Activated naive CD4-positive, alpha-beta T cell treated with anti-CD3 and anti-CD28 coated beads, Interleukin-2, amount 10 ng/mL, durations not matched to agents 7 days and 5 days (primary cell): ENCODE results near the gene WWOX.

ENCODE experiments used
- CTCF ChIA-PET: fragments of 350-600 bp; sonication (Branson Sonifier 250); formaldehyde crosslinking; loops from one replicate; lab custom pipeline; 2021; ENCODE audit warnings: antibody characterized with exemption; lab: Charles Lee
- DNase-seq: peaks from one replicate; pipeline ENCODE4 v3.0.0-alpha.2; 2020
- H3K27ac Mint-ChIP-seq: one replicate; pipeline ENCODE4 v1.8.0; 2021; ENCODE audit warnings: mild to moderate bottlenecking, moderate library complexity, mixed read lengths
- H3K27me3 Mint-ChIP-seq: one replicate; pipeline ENCODE4 v1.8.0; 2021; ENCODE audit warnings: mild to moderate bottlenecking, mixed read lengths
- H3K36me3 Mint-ChIP-seq: one replicate; pipeline ENCODE4 v1.8.0; 2021; ENCODE audit warnings: mixed read lengths
- H3K4me1 Mint-ChIP-seq: one replicate; pipeline ENCODE4 v1.8.0; 2021; ENCODE audit warnings: mixed read lengths
- H3K4me3 Mint-ChIP-seq: one replicate; pipeline ENCODE4 v1.8.0; 2021; ENCODE audit warnings: mild to moderate bottlenecking, moderate library complexity, mixed read lengths
- H3K9me3 Mint-ChIP-seq: one replicate; pipeline ENCODE4 v1.8.0; 2021; ENCODE audit warnings: mixed read lengths

Gene WWOX

GRCh38 chr16:78283548-78284251, 184.2 kb downstream of the WWOX start:
- Mint-ChIP-seq H3K9me3 (no peaks in the 10 kb centered on the region), H3K4me3 (no peak overlapping the region), H3K36me3 (no peaks in the 10 kb centered on the region), H3K27ac (no peak overlapping the region), H3K27me3 (no peaks in the 10 kb centered on the region), H3K4me1 (no peaks in the 10 kb centered on the region)
- no peak for DNase-seq
- CTCF ChIA-PET, result no interaction called here

GRCh38 chr16:78284326-78284725, 184.9 kb downstream of the WWOX start:
- Mint-ChIP-seq H3K9me3 (no peaks in the 10 kb centered on the region), H3K4me3 (no peak overlapping the region), H3K27ac (no peak overlapping the region), H3K27me3 (no peaks in the 10 kb centered on the region), H3K36me3 (no peaks in the 10 kb centered on the region), H3K4me1 (no peaks in the 10 kb centered on the region)
- CTCF ChIA-PET, result no interaction called here
- no peak for DNase-seq

GRCh38 chr16:78284957-78285434, 185.5 kb downstream of the WWOX start:
- Mint-ChIP-seq H3K36me3 (no peaks in the 10 kb centered on the region), H3K9me3 (no peaks in the 10 kb centered on the region), H3K4me3 (no peak overlapping the region), H3K4me1 (no peaks in the 10 kb centered on the region), H3K27me3 (no peaks in the 10 kb centered on the region), H3K27ac (no peak overlapping the region)
- DNase-seq, result no peak
- CTCF ChIA-PET, result no interaction called here

- no peak for DNase-seq
- H3K9me3 Mint-ChIP-seq, result no peaks in the 10 kb centered on the region
- H3K4me3 Mint-ChIP-seq, result no peak overlapping the region
- CTCF ChIA-PET, result no interaction called here
- no peak overlapping the region for H3K27ac Mint-ChIP-seq
- no peaks in the 10 kb centered on the region for H3K36me3 Mint-ChIP-seq
- H3K4me1 Mint-ChIP-seq, result no peaks in the 10 kb centered on the region
- H3K27me3 Mint-ChIP-seq, result no peaks in the 10 kb centered on the region
Observed at GRCh38 chr16:78285437-78285922, 186.0 kb downstream of the WWOX start.

GRCh38 chr16:78286065-78286464, 186.6 kb downstream of the WWOX start:
- no peaks in the 10 kb centered on the region for H3K27me3 Mint-ChIP-seq
- DNase-seq, result no peak
- H3K27ac Mint-ChIP-seq, result no peak overlapping the region
- H3K4me1 Mint-ChIP-seq, result no peaks in the 10 kb centered on the region
- no peaks in the 10 kb centered on the region for H3K9me3 Mint-ChIP-seq
- CTCF ChIA-PET, result interaction anchor here (1.5 kb wide), 1 partner anchor 14 kb away, joined by 3 read pairs; no protein-coding TSS in a partner anchor
- no peaks in the 10 kb centered on the region for H3K36me3 Mint-ChIP-seq
- no peak overlapping the region for H3K4me3 Mint-ChIP-seq

GRCh38 chr16:78288888-78289287, 189.4 kb downstream of the WWOX start:
- Mint-ChIP-seq H3K27me3 (no peaks in the 10 kb centered on the region), H3K4me1 (no peaks in the 10 kb centered on the region), H3K27ac (no peak overlapping the region), H3K36me3 (no peaks in the 10 kb centered on the region), H3K4me3 (no peak overlapping the region), H3K9me3 (peaks cover under 1% of the 10 kb centered on the region)
- CTCF ChIA-PET, result no interaction called here
- no peak for DNase-seq

GRCh38 chr16:78289373-78289772, 189.9 kb downstream of the WWOX start:
- no peak overlapping the region for H3K27ac Mint-ChIP-seq
- no peak for DNase-seq
- no peaks in the 10 kb centered on the region for H3K27me3 Mint-ChIP-seq
- no peak overlapping the region for H3K4me3 Mint-ChIP-seq
- no peaks in the 10 kb centered on the region for H3K4me1 Mint-ChIP-seq
- H3K36me3 Mint-ChIP-seq, result no peaks in the 10 kb centered on the region
- CTCF ChIA-PET, result no interaction called here
- H3K9me3 Mint-ChIP-seq, result peaks cover 2% of the 10 kb centered on the region

GRCh38 chr16:78289844-78290277, 190.4 kb downstream of the WWOX start:
- DNase-seq, result no peak
- Mint-ChIP-seq H3K4me1 (no peaks in the 10 kb centered on the region), H3K9me3 (peaks cover 2% of the 10 kb centered on the region), H3K36me3 (no peaks in the 10 kb centered on the region), H3K4me3 (no peak overlapping the region), H3K27ac (no peak overlapping the region), H3K27me3 (no peaks in the 10 kb centered on the region)
- CTCF ChIA-PET, result no interaction called here

- CTCF ChIA-PET, result no interaction called here
- H3K4me3 Mint-ChIP-seq, result no peak overlapping the region
- no peaks in the 10 kb centered on the region for H3K4me1 Mint-ChIP-seq
- no peak for DNase-seq
- H3K27ac Mint-ChIP-seq, result no peak overlapping the region
- H3K36me3 Mint-ChIP-seq, result no peaks in the 10 kb centered on the region
- H3K27me3 Mint-ChIP-seq, result no peaks in the 10 kb centered on the region
- H3K9me3 Mint-ChIP-seq, result peaks cover 2% of the 10 kb centered on the region
Observed at GRCh38 chr16:78290395-78290794, 190.9 kb downstream of the WWOX start.

- H3K9me3 Mint-ChIP-seq, result peaks cover 2% of the 10 kb centered on the region
- no peak overlapping the region for H3K4me3 Mint-ChIP-seq
- H3K27ac Mint-ChIP-seq, result no peak overlapping the region
- no peaks in the 10 kb centered on the region for H3K27me3 Mint-ChIP-seq
- no peaks in the 10 kb centered on the region for H3K36me3 Mint-ChIP-seq
- CTCF ChIA-PET, result no interaction called here
- DNase-seq, result no peak
- H3K4me1 Mint-ChIP-seq, result no peaks in the 10 kb centered on the region
Observed at GRCh38 chr16:78290872-78291591, 191.6 kb downstream of the WWOX start.

- Mint-ChIP-seq H3K27me3 (no peaks in the 10 kb centered on the region), H3K27ac (no peak overlapping the region), H3K9me3 (peaks cover 2% of the 10 kb centered on the region), H3K36me3 (no peaks in the 10 kb centered on the region), H3K4me1 (no peaks in the 10 kb centered on the region), H3K4me3 (no peak overlapping the region)
- no peak for DNase-seq
- CTCF ChIA-PET, result no interaction called here
Observed at GRCh38 chr16:78291604-78292003, 192.2 kb downstream of the WWOX start.

GRCh38 chr16:78292086-78292843, 192.8 kb downstream of the WWOX start:
- Mint-ChIP-seq H3K27ac (no peak overlapping the region), H3K4me1 (no peaks in the 10 kb centered on the region), H3K36me3 (no peaks in the 10 kb centered on the region), H3K4me3 (no peak overlapping the region), H3K9me3 (peaks cover 2% of the 10 kb centered on the region), H3K27me3 (no peaks in the 10 kb centered on the region)
- DNase-seq, result no peak
- CTCF ChIA-PET, result no interaction called here

GRCh38 chr16:78292844-78293380, 193.5 kb downstream of the WWOX start:
- DNase-seq, result no peak
- CTCF ChIA-PET, result no interaction called here
- Mint-ChIP-seq H3K4me1 (no peaks in the 10 kb centered on the region), H3K4me3 (no peak overlapping the region), H3K27ac (no peak overlapping the region), H3K36me3 (no peaks in the 10 kb centered on the region), H3K9me3 (peaks cover 3% of the 10 kb centered on the region), H3K27me3 (no peaks in the 10 kb centered on the region)

- Mint-ChIP-seq H3K9me3 (peaks cover 5% of the 10 kb centered on the region), H3K4me1 (no peaks in the 10 kb centered on the region), H3K27ac (no peak overlapping the region), H3K27me3 (no peaks in the 10 kb centered on the region), H3K4me3 (no peak overlapping the region), H3K36me3 (no peaks in the 10 kb centered on the region)
- CTCF ChIA-PET, result no interaction called here
- no peak for DNase-seq
Observed at GRCh38 chr16:78294538-78295225, 195.2 kb downstream of the WWOX start.
